ENCODE results near the gene ZNF581. TPM values are rescaled to one million over a fixed set of nuclear protein-coding genes. Genes with fewer than 3 reads are reported as not detected.

Gene ZNF581
- total RNA-seq, 2 donors from 2014 or later, result 16.0 to 20.3 TPM

- DNase-seq, result no peak
- Histone ChIP-seq H3K4me3 (no peak overlapping the region), H3K36me3 (no peaks in the 10 kb centered on the region), H3K27me3 (no peaks in the 10 kb centered on the region), H3K4me1 (peaks cover 29% of the 10 kb centered on the region), H3K27ac (peak overlapping the region; percentile 66), H3K9ac (ENCODE audit: low read depth in 2 of 2, low read length in 2 of 2) (peak overlapping the region in 1 of 2 donors; percentile 99), H3K9me3 (no peaks in the 10 kb centered on the region)
- no peak for TF ChIP-seq CTCF (IDR thresholded peaks at IDR 0.05)
- intact Hi-C loops (cut with DNase I), result no loop called here
Measured at GRCh38 chr19:55678121-55678671, 34.7 kb downstream of the ZNF581 start.

- no peak overlapping the region for H3K4me3 ChIP-seq
- TF ChIP-seq CTCF (IDR thresholded peaks at IDR 0.05), result no peak
- intact Hi-C loops (cut with DNase I), result no loop called here
- H3K27me3 ChIP-seq, result no peaks in the 10 kb centered on the region
- no peak overlapping the region for H3K9ac ChIP-seq (ENCODE audit: low read depth in 2 of 2, low read length in 2 of 2)
- H3K9me3 ChIP-seq, result no peaks in the 10 kb centered on the region
- peaks cover 31% of the 10 kb centered on the region for H3K4me1 ChIP-seq
- no peak for DNase-seq
- no peak overlapping the region for H3K27ac ChIP-seq
- no peaks in the 10 kb centered on the region for H3K36me3 ChIP-seq
Measured at GRCh38 chr19:55679343-55680257, 36.2 kb downstream of the ZNF581 start.

GRCh38 chr19:55680339-55681130, 37.1 kb downstream of the ZNF581 start:
- no peaks in the 10 kb centered on the region for H3K9me3 ChIP-seq
- DNase-seq, result no peak
- peaks cover 40% of the 10 kb centered on the region for H3K4me1 ChIP-seq
- no peak overlapping the region for H3K9ac ChIP-seq (ENCODE audit: low read depth in 2 of 2, low read length in 2 of 2)
- intact Hi-C loops (cut with DNase I), result no loop called here
- H3K27ac ChIP-seq, result no peak overlapping the region
- no peak for TF ChIP-seq CTCF (IDR thresholded peaks at IDR 0.05)
- no peak overlapping the region for H3K4me3 ChIP-seq
- H3K36me3 ChIP-seq, result peaks cover 3% of the 10 kb centered on the region
- no peaks in the 10 kb centered on the region for H3K27me3 ChIP-seq

- H3K27me3 ChIP-seq, result no peaks in the 10 kb centered on the region
- intact Hi-C loops (cut with DNase I), result no loop called here
- peaks cover 10% of the 10 kb centered on the region for H3K36me3 ChIP-seq
- H3K9me3 ChIP-seq, result no peaks in the 10 kb centered on the region
- TF ChIP-seq CTCF (IDR thresholded peaks at IDR 0.05), result no peak
- no peak overlapping the region for H3K27ac ChIP-seq
- H3K4me3 ChIP-seq, result no peak overlapping the region
- no peak for DNase-seq
- peaks cover 43% of the 10 kb centered on the region for H3K4me1 ChIP-seq
- H3K9ac ChIP-seq (ENCODE audit: low read depth in 2 of 2, low read length in 2 of 2), result no peak overlapping the region
Measured at GRCh38 chr19:55681131-55682092, 38.0 kb downstream of the ZNF581 start.
